GM23248 (cell line): ENCODE measurements around the gene CRACR2A. TPM values are rescaled to one million over a fixed set of nuclear protein-coding genes. Genes with fewer than 3 reads are reported as not detected.

Experiments
- DNase-seq: peaks from one replicate; pipeline ENCODE4 v3.0.0-alpha.2; 2015
- H2AFZ ChIP-seq: fragments of 200-600 bp; sonication (generic); 2 replicates; pipeline ENCODE4 v1.6.1; 2016; ENCODE audit warnings: antibody characterized with exemption
- H3F3A ChIP-seq: fragments of 200-600 bp; sonication (generic); 2 replicates; pipeline ENCODE4 v1.6.1; 2016; ENCODE audit warnings: mild to moderate bottlenecking, antibody characterized with exemption, mixed run types; ENCODE audit not compliant: insufficient read depth
- H3K27ac ChIP-seq: fragments of 200-600 bp; sonication (generic); 2 replicates; pipeline ENCODE4 v1.5.1; 2016; ENCODE audit warnings: mild to moderate bottlenecking
- H3K27me3 ChIP-seq: fragments of 200-600 bp; sonication (generic); replicated peaks from 2 replicates; pipeline ENCODE4 v1.6.1; 2016; ENCODE audit warnings: mild to moderate bottlenecking; ENCODE audit not compliant: insufficient read depth
- H3K36me3 ChIP-seq: fragments of 200-600 bp; sonication (generic); 2 replicates; pipeline ENCODE4 v1.6.1; 2016; ENCODE audit warnings: low read depth, mild to moderate bottlenecking
- H3K4me1 ChIP-seq: fragments of 200-600 bp; sonication (generic); 2 replicates; pipeline ENCODE4 v1.6.1; 2016; ENCODE audit warnings: mild to moderate bottlenecking; ENCODE audit not compliant: insufficient read depth
- H3K4me2 ChIP-seq: fragments of 200-600 bp; sonication (generic); one replicate; pipeline ENCODE4 v1.6.1; 2016; ENCODE audit warnings: mild to moderate bottlenecking; ENCODE audit not compliant: unreplicated experiment
- H3K4me3 ChIP-seq: fragments of 200-600 bp; sonication (generic); 2 replicates; pipeline ENCODE4 v1.5.1; 2016; ENCODE audit warnings: mild to moderate bottlenecking
- H3K79me2 ChIP-seq: fragments of 200-600 bp; sonication (generic); 2 replicates; pipeline ENCODE4 v1.6.1; 2016; ENCODE audit warnings: mild to moderate bottlenecking; ENCODE audit not compliant: insufficient read depth
- H3K9ac ChIP-seq: fragments of 200-600 bp; sonication (generic); 2 replicates; pipeline ENCODE4 v1.6.1; 2016; ENCODE audit warnings: mild to moderate bottlenecking
- H3K9me2 ChIP-seq: fragments of 200-600 bp; sonication (generic); 2 replicates; pipeline ENCODE4 v1.6.1; 2016; ENCODE audit warnings: mixed run types, mild to moderate bottlenecking, moderate library complexity; ENCODE audit not compliant: insufficient read depth
- H3K9me3 ChIP-seq: fragments of 200-600 bp; sonication (generic); one replicate; pipeline ENCODE4 v1.6.1; 2017; ENCODE audit warnings: low read depth
- H4K20me1 ChIP-seq: fragments of 200-600 bp; sonication (generic); 2 replicates; pipeline ENCODE4 v1.6.0; 2016; ENCODE audit not compliant: insufficient read depth
- EZH2 ChIP-seq: fragments of 200-600 bp; sonication (generic); IDR thresholded peaks from 2 replicates; pipeline ENCODE4 v1.6.1; 2018; ENCODE audit warnings: antibody characterized with exemption, mild to moderate bottlenecking; ENCODE audit not compliant: insufficient read depth, poor library complexity, severe bottlenecking
- EZH2phosphoT487 ChIP-seq: fragments of 200-600 bp; sonication (generic); IDR thresholded peaks from 2 replicates; pipeline ENCODE4 v1.6.1; 2018; ENCODE audit warnings: antibody characterized with exemption, moderate library complexity, mild to moderate bottlenecking, low read depth; ENCODE audit not compliant: insufficient read depth
- WGBS, 2 experiments: methylation state at CpG; one replicate each; pipeline ENCODE4 v1.1.6; 2015 to 2017; ENCODE audit warnings: low lambda C conversion rate in 2 of 2, low coverage in 1 of 2; ENCODE audit errors: missing lambda C conversion rate in 2 of 2; 5-methylcytosine and 5-hydroxymethylcytosine counted together
- in situ Hi-C: fragments of 300-500 bp; cut with MboI; formaldehyde crosslinking; loops from 2 replicates; pipeline ENCODE4 v1.15.0; 2020
- polyA plus RNA-seq: library from polyadenylated mRNA; unstranded; fragments of >200 nt; fragmentation: Nextera tagmentation; extraction: Ambion mirVana; gene quantifications from 2 replicates; pipeline ENCODE4 v1.2.1, GENCODE V29; 2016
- total RNA-seq: library from RNA; depleted of rRNA; stranded (reverse); fragments of >200 nt; shearing (Covaris generic); gene quantifications from 2 replicates; pipeline ENCODE4 v1.2.3, GENCODE V29; 2014

Gene CRACR2A
- total and polyA plus RNA-seq, 2 experiments from 2014 or later, result 1.9 to 2.5 TPM

- H3K9me2 ChIP-seq, result no peaks in the 10 kb centered on the region
- H3K4me3 ChIP-seq, result no peak overlapping the region
- H3K9me3 ChIP-seq, result no peaks in the 10 kb centered on the region
- peak; percentile 5 for DNase-seq
- no peak for TF ChIP-seq EZH2phosphoT487
- no peak for TF ChIP-seq EZH2
- H3K4me2 ChIP-seq, result no peak overlapping the region
- no peaks in the 10 kb centered on the region for H3K79me2 ChIP-seq
- H4K20me1 ChIP-seq, result no peaks in the 10 kb centered on the region
- no peak overlapping the region for H3K27ac ChIP-seq
- 75 to 77% methylated on average over 5 of the region's 5 CpGs for WGBS, 2 experiments
- no peaks in the 10 kb centered on the region for H3K4me1 ChIP-seq
- in situ Hi-C loops, result no loop called here
- peaks cover 4% of the 10 kb centered on the region; the same call in 1 of the 2 replicates for H3F3A ChIP-seq
- no peak overlapping the region for H3K9ac ChIP-seq
- no peaks in the 10 kb centered on the region for H3K27me3 ChIP-seq
- H2AFZ ChIP-seq, result no peak overlapping the region
- no peaks in the 10 kb centered on the region for H3K36me3 ChIP-seq
Measured at GRCh38 chr12:3647504-3647903, 105.4 kb downstream of the CRACR2A start.

GRCh38 chr12:3646561-3647241, 106.2 kb downstream of the CRACR2A start:
- H3K9me2 ChIP-seq, result no peaks in the 10 kb centered on the region
- H3K9ac ChIP-seq, result no peak overlapping the region
- H3K79me2 ChIP-seq, result no peaks in the 10 kb centered on the region
- H3F3A ChIP-seq, result peaks cover 12% of the 10 kb centered on the region; the same call in 1 of the 2 replicates
- 77 to 78% methylated on average over 11 to 12 of the region's 12 CpGs for WGBS, 2 experiments
- TF ChIP-seq EZH2, result no peak
- TF ChIP-seq EZH2phosphoT487, result no peak
- H3K4me3 ChIP-seq, result no peak overlapping the region
- no peaks in the 10 kb centered on the region for H3K36me3 ChIP-seq
- H3K4me2 ChIP-seq, result no peak overlapping the region
- H3K9me3 ChIP-seq, result no peaks in the 10 kb centered on the region
- H3K4me1 ChIP-seq, result peaks cover 3% of the 10 kb centered on the region; the same call in 1 of the 2 replicates
- H2AFZ ChIP-seq, result no peak overlapping the region
- no peak overlapping the region for H3K27ac ChIP-seq
- H3K27me3 ChIP-seq, result no peaks in the 10 kb centered on the region
- DNase-seq, result no peak
- no peaks in the 10 kb centered on the region for H4K20me1 ChIP-seq
- in situ Hi-C loops, result no loop called here

- H3K27me3 ChIP-seq, result no peaks in the 10 kb centered on the region
- DNase-seq, result no peak
- no peaks in the 10 kb centered on the region for H3K36me3 ChIP-seq
- H3K4me3 ChIP-seq, result no peak overlapping the region
- no peaks in the 10 kb centered on the region for H4K20me1 ChIP-seq
- H3K27ac ChIP-seq, result no peak overlapping the region
- H3F3A ChIP-seq, result peaks cover 13% of the 10 kb centered on the region; the same call in 1 of the 2 replicates
- no peaks in the 10 kb centered on the region for H3K9me3 ChIP-seq
- in situ Hi-C loops, result no loop called here
- no peak overlapping the region for H3K4me2 ChIP-seq
- H3K79me2 ChIP-seq, result no peaks in the 10 kb centered on the region
- H2AFZ ChIP-seq, result no peak overlapping the region
- WGBS, 2 experiments, result 78 to 83% methylated on average over 4 of the region's 4 CpGs
- H3K9ac ChIP-seq, result no peak overlapping the region
- H3K4me1 ChIP-seq, result peaks cover 5% of the 10 kb centered on the region; the same call in 1 of the 2 replicates
- TF ChIP-seq EZH2 (no peak), EZH2phosphoT487 (no peak)
- H3K9me2 ChIP-seq, result no peaks in the 10 kb centered on the region
Measured at GRCh38 chr12:3645091-3645490, 107.8 kb downstream of the CRACR2A start.

GRCh38 chr12:3644104-3644503, 108.8 kb downstream of the CRACR2A start:
- WGBS, 2 experiments, result 46 to 54% methylated on average over 8 of the region's 8 CpGs
- Histone ChIP-seq H3K36me3 (no peaks in the 10 kb centered on the region), H3K9ac (no peak overlapping the region), H3K9me2 (no peaks in the 10 kb centered on the region), H3F3A (peaks cover 13% of the 10 kb centered on the region; the same call in 1 of the 2 replicates), H2AFZ (no peak overlapping the region), H3K27me3 (no peaks in the 10 kb centered on the region), H3K79me2 (no peaks in the 10 kb centered on the region), H3K9me3 (no peaks in the 10 kb centered on the region), H3K4me3 (no peak overlapping the region), H3K27ac (no peak overlapping the region), H4K20me1 (no peaks in the 10 kb centered on the region), H3K4me2 (no peak overlapping the region), H3K4me1 (peaks cover 5% of the 10 kb centered on the region; the same call in 1 of the 2 replicates)
- TF ChIP-seq EZH2, result no peak
- TF ChIP-seq EZH2phosphoT487, result no peak
- DNase-seq, result no peak
- in situ Hi-C loops, result no loop called here
